GM12874 (cell line): ENCODE results near the gene CALM1.

Experiments
- TF ChIP-seq, protein P1 (sequence below): IDR thresholded peaks from 2 replicates; pipeline ENCODE4 v1.5.1; 2011; ENCODE audit warnings: low read depth, mild to moderate bottlenecking, control low read depth, low read length, moderate library complexity; ENCODE audit not compliant: insufficient read depth

The CALM1 gene

DNA sequence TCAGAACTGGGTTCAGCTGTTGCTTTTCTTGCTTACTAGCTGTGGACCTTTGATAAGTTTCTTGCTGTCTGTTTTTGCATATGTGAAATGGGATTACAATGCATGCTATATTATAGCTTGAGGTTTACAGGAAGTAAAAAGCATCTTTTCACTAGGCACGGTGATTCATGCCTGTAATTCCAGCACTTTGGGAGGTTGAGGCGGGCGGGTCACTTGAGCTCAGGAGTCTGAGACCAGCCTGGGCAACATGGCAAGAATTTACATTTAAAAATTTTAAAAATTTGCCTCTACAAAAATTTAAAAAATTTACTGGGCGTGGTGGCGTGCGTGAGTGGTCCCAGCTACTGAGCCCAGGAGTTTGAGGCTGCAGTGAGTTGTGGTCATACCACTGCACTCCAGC lies 42.0 kb downstream of the CALM1 start:
- TF ChIP-seq, protein P1, sequence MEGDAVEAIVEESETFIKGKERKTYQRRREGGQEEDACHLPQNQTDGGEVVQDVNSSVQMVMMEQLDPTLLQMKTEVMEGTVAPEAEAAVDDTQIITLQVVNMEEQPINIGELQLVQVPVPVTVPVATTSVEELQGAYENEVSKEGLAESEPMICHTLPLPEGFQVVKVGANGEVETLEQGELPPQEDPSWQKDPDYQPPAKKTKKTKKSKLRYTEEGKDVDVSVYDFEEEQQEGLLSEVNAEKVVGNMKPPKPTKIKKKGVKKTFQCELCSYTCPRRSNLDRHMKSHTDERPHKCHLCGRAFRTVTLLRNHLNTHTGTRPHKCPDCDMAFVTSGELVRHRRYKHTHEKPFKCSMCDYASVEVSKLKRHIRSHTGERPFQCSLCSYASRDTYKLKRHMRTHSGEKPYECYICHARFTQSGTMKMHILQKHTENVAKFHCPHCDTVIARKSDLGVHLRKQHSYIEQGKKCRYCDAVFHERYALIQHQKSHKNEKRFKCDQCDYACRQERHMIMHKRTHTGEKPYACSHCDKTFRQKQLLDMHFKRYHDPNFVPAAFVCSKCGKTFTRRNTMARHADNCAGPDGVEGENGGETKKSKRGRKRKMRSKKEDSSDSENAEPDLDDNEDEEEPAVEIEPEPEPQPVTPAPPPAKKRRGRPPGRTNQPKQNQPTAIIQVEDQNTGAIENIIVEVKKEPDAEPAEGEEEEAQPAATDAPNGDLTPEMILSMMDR, result no peak

DNA sequence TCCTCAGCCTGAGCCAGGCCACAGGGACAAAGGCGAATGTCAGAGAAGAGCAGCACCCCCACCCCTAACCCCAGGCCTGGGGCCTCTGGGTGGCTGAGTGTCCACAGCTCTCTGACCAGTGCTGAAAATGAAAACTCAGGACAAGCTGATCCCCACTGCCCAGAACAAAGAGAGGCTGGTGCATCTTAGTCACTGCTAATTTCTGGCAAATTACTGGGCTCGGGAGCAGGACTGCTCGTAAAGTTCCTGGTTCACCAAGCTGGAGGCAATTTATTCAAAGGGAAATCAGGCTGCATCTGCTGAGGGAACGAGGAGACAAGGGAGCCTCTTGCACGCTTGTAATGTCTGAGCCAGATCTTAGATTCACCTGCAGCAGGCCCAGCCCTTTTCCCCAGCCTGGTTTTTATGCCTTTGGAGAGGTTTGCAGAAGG lies 43.2 kb downstream of the CALM1 start:
- TF ChIP-seq, protein P1, result no peak

DNA sequence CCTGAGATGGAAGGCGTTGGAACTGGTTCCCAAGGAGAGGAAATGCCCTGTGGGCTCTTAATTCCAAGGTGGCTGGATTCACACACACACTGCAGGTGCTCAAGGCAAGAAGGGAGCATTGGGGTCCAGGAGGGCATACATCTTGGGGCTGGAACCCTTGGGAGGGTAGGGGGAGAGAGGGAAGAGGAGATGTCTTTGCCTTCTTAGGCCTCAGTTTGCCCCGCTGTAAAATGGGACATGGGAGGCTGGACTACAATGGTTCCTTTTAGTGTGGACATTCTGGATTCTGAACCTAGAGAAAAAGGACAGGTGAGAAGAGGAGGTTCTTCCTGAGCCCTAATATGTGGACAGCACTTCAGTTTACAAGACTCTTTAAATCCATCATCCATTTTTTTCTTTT lies 43.8 kb downstream of the CALM1 start:
- TF ChIP-seq, protein P1, result no peak

DNA sequence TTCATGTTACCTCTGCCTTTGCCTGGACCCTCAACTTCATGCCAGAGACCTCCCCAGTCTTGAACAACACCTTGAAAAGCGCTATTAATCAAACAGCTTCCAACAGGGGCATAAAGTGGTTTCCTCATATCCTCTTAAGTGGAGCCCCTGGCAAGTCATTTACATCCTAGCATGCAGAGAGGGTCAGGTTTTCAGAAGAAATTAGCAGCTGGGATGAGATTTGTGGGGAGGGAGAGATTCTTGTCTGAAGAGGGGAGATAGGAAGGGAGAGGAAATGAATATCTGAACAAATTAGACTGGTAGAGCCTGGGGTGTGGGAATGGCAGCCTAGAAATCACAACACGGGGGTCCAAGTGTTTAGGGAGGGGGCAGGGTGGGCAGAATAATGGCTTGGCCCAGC lies 45.6 kb downstream of the CALM1 start:
- TF ChIP-seq, protein P1, result no peak

DNA sequence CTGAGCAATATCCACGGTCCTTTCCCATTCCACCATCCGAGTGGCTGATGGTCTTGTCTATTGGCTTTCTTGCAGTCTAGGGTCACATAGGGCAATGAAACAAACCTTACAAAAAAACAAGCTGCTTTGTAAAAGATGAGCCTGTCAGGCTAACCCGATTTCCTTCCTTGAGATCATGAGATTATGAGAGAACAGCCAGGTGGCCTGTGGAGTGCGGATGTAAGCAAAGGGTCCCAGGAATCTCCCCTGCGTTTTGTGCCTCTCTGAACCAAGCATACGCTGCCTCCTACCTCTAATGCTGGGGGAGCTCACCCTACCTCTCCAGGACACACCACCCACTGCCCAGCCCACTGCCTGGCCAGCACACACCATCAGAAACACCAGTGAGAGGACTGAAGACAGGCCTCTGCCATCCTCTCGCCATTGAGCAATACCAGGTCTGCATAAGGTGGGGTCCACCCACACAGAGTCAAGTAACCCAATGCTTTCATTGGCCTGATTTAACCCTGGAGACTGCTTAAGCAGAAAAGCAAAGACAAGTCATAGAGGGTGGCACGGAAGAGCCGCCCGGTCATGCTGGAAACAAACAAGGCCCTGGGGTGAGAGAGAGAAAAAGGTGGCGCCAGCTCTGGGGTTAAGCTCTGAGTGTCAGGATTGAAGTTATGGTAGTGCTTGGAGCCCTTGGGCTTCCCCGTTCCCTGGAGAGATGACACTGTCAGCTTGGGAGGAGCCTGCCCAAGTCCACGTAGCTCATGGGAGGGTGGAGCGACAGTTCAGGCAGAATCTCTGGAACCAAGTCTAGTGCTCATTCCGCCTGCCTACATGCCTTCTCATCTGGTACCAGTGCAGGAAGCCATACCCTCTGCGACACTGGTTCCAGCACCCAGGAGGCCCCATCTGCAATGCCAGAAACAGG lies 46.6 kb downstream of the CALM1 start:
- TF ChIP-seq, protein P1, result no peak

DNA sequence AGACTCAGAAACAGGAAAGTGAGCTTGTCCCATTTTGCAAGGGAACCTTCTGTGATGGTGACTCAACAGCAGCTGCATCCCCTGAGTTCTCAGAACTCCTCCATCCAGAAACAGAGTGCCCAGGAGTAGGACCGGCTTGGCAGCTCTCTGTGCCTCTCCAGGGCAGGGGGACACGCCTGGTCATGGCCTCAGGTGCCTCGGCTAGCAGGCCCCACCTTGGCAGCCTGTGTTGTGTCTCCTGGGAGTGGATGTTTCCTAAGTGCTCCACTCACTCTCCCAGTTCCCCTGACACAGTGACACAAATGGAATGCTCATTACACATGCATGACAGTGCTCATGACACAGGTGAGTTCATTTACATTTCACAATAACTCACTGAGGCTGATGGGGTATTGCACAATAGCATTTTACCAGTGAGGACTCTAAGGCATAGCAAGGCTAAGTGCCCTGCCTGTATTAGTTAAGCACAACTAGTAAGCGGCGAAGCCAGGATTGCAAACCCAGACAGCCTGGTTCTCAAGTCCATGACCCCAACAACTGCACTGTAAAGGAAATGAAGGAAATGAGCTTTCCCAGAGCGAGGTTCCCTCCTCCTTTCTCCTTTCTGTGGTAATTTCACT lies 47.4 kb downstream of the CALM1 start:
- TF ChIP-seq, protein P1, result no peak

DNA sequence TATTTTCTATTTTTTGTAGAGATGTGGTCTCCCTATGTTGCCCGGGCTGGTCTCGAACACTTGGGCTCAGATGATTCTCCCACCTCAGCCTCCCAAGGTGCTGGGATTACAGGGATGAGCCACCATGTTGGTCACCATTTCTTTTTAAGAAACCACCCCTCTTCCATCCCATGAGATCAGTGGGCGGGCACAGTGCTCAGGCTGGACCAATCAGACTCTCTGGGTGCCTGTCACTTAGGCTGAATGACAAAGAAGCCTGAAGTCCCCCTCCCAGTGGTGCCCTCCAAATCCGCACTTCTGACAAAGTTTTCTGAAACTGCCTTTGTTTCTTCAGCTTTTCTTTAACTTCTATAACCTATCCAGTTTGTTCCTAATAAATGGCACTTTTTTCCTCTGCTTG lies 48.2 kb downstream of the CALM1 start:
- TF ChIP-seq, protein P1, result no peak
